Measurements from ENCODE around the gene CDH6. TPM values are rescaled to one million over a fixed set of nuclear protein-coding genes. Genes with fewer than 3 reads are reported as not detected.

CDH6 gene
- total and polyA plus RNA-seq, 2 donors = 3.9 to 18.9 TPM

GRCh38 chr5:31362931-31363568, 169.6 kb downstream of the CDH6 start:
- WGBS = 67% methylated on average over 3 of the region's 3 CpGs
- no peaks in the 10 kb centered on the region for H3K36me3 ChIP-seq (ENCODE audit: insufficient read depth)

GRCh38 chr5:31364881-31365636, 171.6 kb downstream of the CDH6 start:
- H3K36me3 ChIP-seq (ENCODE audit: insufficient read depth) = no peaks in the 10 kb centered on the region
- no peaks in the 10 kb centered on the region for H3K4me1 ChIP-seq (ENCODE audit: insufficient read depth)
- no peak overlapping the region for H3K4me3 ChIP-seq (ENCODE audit: low read depth, low read length)
- 73% methylated on average over 2 of the region's 2 CpGs for WGBS
- DNase-seq (ENCODE audit: extremely low spot score) = no peak
- H3K27ac ChIP-seq (ENCODE audit: low read depth) = no peak overlapping the region

More at GRCh38 chr5:31362931-31363568, 169.6 kb downstream of the CDH6 start:
- H3K4me3 ChIP-seq (ENCODE audit: low read depth, low read length) = no peak overlapping the region
- no peak for DNase-seq (ENCODE audit: extremely low spot score)
- no peak overlapping the region for H3K27ac ChIP-seq (ENCODE audit: low read depth)
- H3K4me1 ChIP-seq (ENCODE audit: insufficient read depth) = no peaks in the 10 kb centered on the region

GRCh38 chr5:31365776-31366175, 172.3 kb downstream of the CDH6 start:
- no peak overlapping the region for H3K4me3 ChIP-seq (ENCODE audit: low read depth, low read length)
- DNase-seq (ENCODE audit: extremely low spot score) = no peak
- 91% methylated on average over 3 of the region's 3 CpGs for WGBS
- H3K36me3 ChIP-seq (ENCODE audit: insufficient read depth) = no peaks in the 10 kb centered on the region
- H3K4me1 ChIP-seq (ENCODE audit: insufficient read depth) = no peaks in the 10 kb centered on the region
- no peak overlapping the region for H3K27ac ChIP-seq (ENCODE audit: low read depth)

- Histone ChIP-seq H3K4me1 (ENCODE audit: insufficient read depth) (no peaks in the 10 kb centered on the region), H3K27ac (ENCODE audit: low read depth) (no peak overlapping the region), H3K36me3 (ENCODE audit: insufficient read depth) (no peaks in the 10 kb centered on the region), H3K4me3 (ENCODE audit: low read depth, low read length) (no peak overlapping the region)
- WGBS = 55% methylated on average over 5 of the region's 5 CpGs
- no peak for DNase-seq (ENCODE audit: extremely low spot score)
Observed at GRCh38 chr5:31366941-31367340, 173.5 kb downstream of the CDH6 start.

- Histone ChIP-seq H3K4me3 (ENCODE audit: low read depth, low read length) (no peak overlapping the region), H3K36me3 (ENCODE audit: insufficient read depth) (no peaks in the 10 kb centered on the region), H3K27ac (ENCODE audit: low read depth) (no peak overlapping the region), H3K4me1 (ENCODE audit: insufficient read depth) (no peaks in the 10 kb centered on the region)
- 34% methylated on average over 1 of the region's 1 CpG for whole genome bisulfite sequencing
- no peak for DNase-seq (ENCODE audit: extremely low spot score)
Observed at GRCh38 chr5:31372124-31372523, 178.6 kb downstream of the CDH6 start.

GRCh38 chr5:31375999-31376720, 182.7 kb downstream of the CDH6 start:
- H3K27ac ChIP-seq (ENCODE audit: low read depth) = no peak overlapping the region
- H3K4me3 ChIP-seq (ENCODE audit: low read depth, low read length) = no peak overlapping the region
- no peaks in the 10 kb centered on the region for H3K36me3 ChIP-seq (ENCODE audit: insufficient read depth)
- DNase-seq (ENCODE audit: extremely low spot score) = no peak
- WGBS = 86% methylated on average over 10 of the region's 10 CpGs
- no peaks in the 10 kb centered on the region for H3K4me1 ChIP-seq (ENCODE audit: insufficient read depth)

GRCh38 chr5:31377274-31377946, 183.9 kb downstream of the CDH6 start:
- H3K36me3 ChIP-seq (ENCODE audit: insufficient read depth) = no peaks in the 10 kb centered on the region
- no peak overlapping the region for H3K4me3 ChIP-seq (ENCODE audit: low read depth, low read length)
- H3K4me1 ChIP-seq (ENCODE audit: insufficient read depth) = no peaks in the 10 kb centered on the region
- no peak overlapping the region for H3K27ac ChIP-seq (ENCODE audit: low read depth)
- DNase-seq (ENCODE audit: extremely low spot score) = no peak
- 61% methylated on average over 6 of the region's 6 CpGs for WGBS

- Histone ChIP-seq H3K4me3 (ENCODE audit: low read depth, low read length) (no peak overlapping the region), H3K36me3 (ENCODE audit: insufficient read depth) (no peaks in the 10 kb centered on the region), H3K27ac (ENCODE audit: low read depth) (no peak overlapping the region), H3K4me1 (ENCODE audit: insufficient read depth) (no peaks in the 10 kb centered on the region)
- DNase-seq (ENCODE audit: extremely low spot score) = no peak
Observed at GRCh38 chr5:31378136-31378535, 184.7 kb downstream of the CDH6 start.

Measured in urinary bladder (tissue), 4 donors.